Limb (tissue), 2 donors: Measurements from ENCODE around the gene RBM15B.
"Not testable (repeated sequence)": the region's sequence is repeated elsewhere in the genome, so short reads cannot be mapped to it uniquely, and the experiment has no call there.

Experiments
- DNase-seq, 2 donors: peaks; one replicate each; pipeline ENCODE4 v3.0.0-alpha.2; 2016; ENCODE audit errors: extremely low spot score in 2 of 2

Gene RBM15B, protein sequence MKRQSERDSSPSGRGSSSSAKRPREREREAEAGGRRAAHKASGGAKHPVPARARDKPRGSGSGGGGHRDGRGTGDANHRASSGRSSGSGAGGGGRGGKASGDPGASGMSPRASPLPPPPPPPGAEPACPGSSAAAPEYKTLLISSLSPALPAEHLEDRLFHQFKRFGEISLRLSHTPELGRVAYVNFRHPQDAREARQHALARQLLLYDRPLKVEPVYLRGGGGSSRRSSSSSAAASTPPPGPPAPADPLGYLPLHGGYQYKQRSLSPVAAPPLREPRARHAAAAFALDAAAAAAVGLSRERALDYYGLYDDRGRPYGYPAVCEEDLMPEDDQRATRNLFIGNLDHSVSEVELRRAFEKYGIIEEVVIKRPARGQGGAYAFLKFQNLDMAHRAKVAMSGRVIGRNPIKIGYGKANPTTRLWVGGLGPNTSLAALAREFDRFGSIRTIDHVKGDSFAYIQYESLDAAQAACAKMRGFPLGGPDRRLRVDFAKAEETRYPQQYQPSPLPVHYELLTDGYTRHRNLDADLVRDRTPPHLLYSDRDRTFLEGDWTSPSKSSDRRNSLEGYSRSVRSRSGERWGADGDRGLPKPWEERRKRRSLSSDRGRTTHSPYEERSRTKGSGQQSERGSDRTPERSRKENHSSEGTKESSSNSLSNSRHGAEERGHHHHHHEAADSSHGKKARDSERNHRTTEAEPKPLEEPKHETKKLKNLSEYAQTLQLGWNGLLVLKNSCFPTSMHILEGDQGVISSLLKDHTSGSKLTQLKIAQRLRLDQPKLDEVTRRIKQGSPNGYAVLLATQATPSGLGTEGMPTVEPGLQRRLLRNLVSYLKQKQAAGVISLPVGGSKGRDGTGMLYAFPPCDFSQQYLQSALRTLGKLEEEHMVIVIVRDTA

DNA sequence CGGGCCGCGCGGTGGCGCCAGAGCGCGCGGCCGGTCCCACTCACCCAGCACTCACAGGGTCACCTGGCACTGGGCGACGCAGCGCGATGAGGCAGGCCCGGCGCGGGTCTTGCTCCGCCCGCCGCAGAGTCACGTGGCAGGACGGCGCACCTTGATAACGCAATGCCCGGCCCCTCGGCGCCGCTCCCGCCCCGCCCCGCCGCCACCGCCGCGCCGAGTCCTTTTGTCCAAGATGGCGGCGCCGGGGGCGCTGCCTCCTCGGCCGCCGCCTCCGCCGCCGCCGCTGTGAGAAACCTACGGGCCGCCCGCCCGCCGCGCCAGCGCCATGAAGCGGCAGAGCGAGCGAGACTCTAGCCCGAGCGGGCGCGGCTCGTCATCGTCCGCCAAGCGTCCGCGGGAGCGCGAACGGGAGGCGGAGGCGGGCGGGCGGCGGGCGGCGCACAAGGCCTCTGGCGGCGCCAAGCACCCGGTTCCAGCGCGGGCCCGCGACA is at the start of gene RBM15B:
Gene RBM15B, plus strand, starts transcription at position 211 of the 491 bp plus-strand sequence. Its CDS starts 115 bp downstream, at position 326.
- DNase-seq: peak; percentile 95 to 98

DNA sequence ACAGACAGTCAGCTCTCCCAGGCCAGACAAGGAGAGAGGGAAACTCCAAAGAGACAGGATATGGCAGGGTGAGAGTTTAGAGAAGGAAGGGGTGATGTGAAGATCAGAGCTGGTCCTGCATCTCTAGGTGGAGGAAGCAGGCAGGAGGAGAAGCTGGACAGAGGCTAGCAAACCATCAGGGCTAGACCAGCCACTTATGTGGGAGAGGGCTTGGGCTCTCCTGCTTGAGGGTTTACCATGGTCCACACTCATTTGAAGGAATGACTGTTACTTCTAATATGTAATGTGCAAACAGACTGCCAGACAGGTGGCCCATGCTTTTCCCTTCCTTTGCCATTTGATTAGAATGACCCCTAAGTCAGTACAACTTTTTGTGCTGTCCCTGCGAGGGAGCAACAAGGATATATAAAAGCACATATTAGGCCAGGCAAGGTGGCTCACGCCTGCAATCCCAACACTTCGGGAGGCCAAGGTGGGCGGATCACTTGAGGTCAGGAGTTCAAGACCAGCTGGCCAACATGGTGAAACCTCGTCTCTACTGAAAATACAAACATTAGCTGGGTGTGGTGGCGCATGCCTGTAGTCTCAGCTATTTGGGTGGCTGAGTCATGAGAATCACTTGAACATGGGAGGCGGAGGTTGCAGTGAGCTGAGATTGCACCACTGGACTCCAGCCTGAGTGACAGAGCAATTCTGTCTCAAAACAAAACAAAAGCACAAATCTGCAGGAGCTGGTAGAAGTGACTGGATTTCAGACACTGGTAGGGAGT is 47.0 kb upstream of the RBM15B start:
- no peak for DNase-seq

GRCh38 chr3:51350751-51351150 is 40.3 kb upstream of the RBM15B start:
- DNase-seq: no peak

- DNase-seq: no peak
Measured at GRCh38 chr3:51353131-51353530, 38.0 kb upstream of the RBM15B start.

- DNase-seq: no peak
Measured at GRCh38 chr3:51353691-51354090, 37.4 kb upstream of the RBM15B start.

GRCh38 chr3:51354172-51354571 is 36.9 kb upstream of the RBM15B start:
- no peak for DNase-seq

GRCh38 chr3:51354731-51355615 is 36.1 kb upstream of the RBM15B start:
- no peak for DNase-seq

DNA sequence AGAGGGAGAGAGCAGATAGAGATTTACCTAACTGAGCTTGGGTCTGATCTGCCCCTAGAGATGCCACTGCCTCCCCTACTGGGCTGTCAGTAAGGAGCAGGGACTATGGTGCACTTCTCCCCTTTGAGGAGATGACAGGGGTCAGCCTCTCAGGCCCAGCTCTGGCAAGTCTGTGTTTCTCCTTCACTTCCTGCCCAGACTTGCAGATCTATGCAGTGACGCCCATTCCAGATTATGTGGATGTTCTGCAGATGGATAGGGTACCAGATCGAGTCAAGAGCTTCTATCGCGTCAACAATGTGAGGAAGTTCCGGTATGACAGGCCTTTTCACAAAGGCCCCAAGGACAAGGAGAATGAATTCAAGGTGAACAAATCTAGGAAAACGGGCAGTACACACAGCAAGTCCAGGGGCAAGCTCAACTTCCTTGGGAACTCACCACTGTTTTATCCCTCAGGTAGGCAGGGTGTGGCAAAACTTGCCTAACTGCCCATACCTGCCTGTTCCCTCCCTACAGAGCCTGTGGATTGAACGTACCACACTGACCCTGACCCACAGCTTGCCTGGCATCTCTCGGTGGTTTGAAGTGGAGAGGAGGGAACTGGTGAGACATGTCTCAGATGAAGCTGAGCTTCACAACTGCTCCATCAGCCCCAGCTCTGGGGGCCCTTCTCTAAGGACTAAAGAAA is 35.0 kb upstream of the RBM15B start:
- DNase-seq: no peak

DNA sequence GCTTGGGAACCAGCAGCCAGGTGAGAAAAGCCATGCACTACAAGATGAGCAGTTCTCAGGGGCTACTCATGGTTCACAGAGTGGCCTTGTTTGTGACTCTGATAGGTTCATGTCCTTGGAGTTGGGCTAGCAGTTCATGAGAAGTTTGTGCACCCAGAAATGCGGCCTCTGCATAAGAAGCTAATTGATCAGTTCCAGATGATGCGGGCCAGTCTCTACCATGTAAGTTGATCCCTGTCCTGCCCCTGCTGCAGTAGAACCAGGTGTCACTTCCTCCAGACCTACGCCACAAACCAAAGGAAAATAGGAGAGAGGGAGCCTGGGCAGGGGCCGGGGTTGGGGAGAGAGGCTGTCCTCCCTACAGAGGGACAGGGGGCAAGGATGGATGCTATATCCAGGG is 33.2 kb upstream of the RBM15B start:
- no peak for DNase-seq

DNA sequence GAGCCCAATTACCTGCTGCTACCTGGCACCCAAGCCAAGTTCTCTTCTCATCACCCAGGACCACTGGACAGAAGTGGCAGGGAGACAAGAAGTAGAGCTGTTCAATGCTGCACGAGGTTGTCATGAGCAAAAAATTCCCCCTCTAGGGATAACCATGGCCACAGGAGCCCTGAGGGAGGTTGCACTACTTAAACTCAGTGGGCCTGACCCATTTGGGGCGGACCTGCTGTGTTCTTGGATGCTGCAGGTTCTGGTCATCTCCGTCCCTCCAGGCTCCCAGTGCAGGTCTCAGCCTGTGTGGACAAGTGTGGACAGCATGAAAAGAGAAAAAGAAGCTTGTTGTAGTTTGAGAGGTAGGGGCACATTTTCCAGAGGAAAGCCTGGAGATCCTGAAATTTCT is 32.1 kb upstream of the RBM15B start:
- no peak for DNase-seq

DNA sequence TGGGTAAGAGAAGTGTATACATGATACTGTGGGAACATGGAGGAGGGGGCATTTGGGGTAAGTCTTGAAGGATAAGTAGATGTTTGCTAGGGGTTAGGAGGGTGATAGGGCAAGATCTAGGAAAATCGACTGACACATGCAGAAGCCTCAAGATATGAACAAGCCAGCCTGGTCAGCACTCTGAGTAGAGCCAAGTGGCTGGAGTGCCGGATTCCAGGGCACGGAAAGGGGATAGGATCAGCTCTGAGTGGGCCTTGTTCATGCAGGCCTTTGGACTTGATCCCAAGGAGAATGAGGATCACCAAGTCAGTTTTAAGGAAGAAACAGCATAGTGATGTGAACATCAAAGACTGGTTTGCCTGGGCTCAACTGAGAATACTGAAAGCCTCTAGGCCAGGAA is 30.3 kb upstream of the RBM15B start:
- no peak for DNase-seq

GRCh38 chr3:51361746-51362145 is 29.3 kb upstream of the RBM15B start:
- no peak for DNase-seq

- no peak for DNase-seq
Measured at GRCh38 chr3:51362476-51362875, 28.6 kb upstream of the RBM15B start.

DNA sequence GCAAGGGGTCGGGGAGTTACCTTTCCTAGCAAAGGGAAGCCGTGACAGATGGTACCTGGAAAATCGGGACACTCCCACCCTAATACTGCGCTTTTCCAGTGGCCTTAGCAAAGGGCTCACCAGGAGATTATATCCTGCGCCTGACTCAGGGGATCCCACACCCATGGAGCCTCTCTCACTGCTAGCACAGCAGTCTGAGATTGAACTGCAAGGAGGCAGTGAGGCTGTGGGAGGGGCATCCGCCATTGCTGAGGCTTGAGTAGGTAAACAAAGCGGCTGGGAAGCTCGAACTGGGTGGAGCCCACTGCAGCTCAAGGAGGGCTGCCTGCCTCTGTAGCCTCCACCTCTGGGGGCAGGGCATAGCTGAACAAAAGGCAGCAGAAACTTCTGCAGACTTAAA is 22.8 kb upstream of the RBM15B start:
- DNase-seq: not testable (repeated sequence)

GRCh38 chr3:51371943-51372557 is 19.0 kb upstream of the RBM15B start:
- peak; percentile 39 to 65 for DNase-seq

DNA sequence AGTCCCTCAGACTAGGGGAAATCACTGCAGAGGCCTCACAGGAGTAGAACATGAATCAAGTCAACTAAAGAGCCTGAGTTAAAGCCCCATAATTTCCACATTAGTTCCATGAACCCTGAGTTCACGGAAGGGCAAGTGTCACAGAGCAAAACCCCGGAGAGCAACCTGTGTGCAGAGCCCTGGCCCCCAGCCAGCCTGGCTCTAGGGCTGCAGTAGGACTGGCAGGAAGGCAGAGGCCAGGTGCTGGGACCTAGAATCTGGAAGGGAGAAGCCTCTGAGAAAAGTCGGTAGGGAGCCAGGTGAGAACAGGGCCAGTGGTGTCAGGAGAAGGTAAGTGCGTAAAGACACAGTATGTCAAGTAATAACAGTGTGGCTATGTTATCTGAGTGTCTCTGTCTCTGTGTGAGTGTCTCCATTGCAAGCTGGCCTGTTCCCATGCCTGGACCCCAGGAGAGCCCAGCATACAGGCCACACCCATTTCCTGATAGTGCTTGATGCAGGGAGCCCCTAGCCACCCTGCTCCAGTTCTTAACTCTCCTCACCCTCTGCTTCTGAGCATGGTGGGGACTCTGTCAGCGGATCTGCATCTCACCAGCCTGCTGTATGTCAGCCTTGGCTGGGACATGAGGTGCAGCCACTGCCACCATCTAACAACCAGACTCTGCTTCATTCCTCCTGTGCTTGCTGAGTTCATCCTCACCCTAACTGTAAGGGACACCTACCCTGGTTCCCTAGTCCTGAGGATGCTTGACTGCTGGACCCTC is 17.2 kb upstream of the RBM15B start:
- no peak for DNase-seq

DNA sequence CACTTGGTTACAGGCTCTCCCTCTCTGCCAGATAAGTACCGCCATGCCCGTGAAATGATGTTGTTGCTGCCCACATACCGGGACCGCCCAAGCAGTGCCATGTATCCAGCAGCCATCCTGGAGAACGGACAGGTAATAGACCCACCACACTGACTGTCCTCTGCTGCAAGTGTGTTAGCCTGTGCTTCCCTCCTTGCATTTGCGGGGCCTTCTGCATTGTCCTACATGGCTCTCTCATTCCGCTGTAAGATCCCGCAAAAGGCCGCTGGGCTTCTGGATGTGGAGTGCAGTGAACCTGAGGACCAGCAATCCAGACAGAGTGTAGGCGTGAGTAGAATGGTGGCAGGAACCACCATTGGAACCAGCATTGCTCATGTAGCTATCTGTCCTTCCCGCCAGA is 16.6 kb upstream of the RBM15B start:
- DNase-seq: no peak

GRCh38 chr3:51375136-51375535 is 15.9 kb upstream of the RBM15B start:
- DNase-seq: no peak

- DNase-seq: no peak
Measured at GRCh38 chr3:51375571-51375970, 15.5 kb upstream of the RBM15B start.
